HCT116 (cell line): ENCODE measurements around the gene PHOSPHO1.

ENCODE experiments used
- CTCF ChIP-seq, 3 experiments: fragments of 200-600 bp in 1 of 3; sonication (generic) in 1 of 3; IDR thresholded peaks in 2 of 3; conservative IDR thresholded peaks in 1 of 3; 2 replicates each; pipeline ENCODE4 v1.5.1; 2012 to 2017; ENCODE audit warnings: low read depth in 2 of 3, low read length in 2 of 3, antibody characterized with exemption in 1 of 3, borderline replicate concordance in 1 of 3, control low read depth in 1 of 3, mild to moderate bottlenecking in 1 of 3, mixed read lengths in 1 of 3, mixed run types in 1 of 3, moderate library complexity in 1 of 3; ENCODE audit not compliant: insufficient read depth in 1 of 3
- EZH2 ChIP-seq: fragments of 200-600 bp; sonication (generic); IDR thresholded peaks from 2 replicates; pipeline ENCODE4 v1.6.1; 2017; ENCODE audit warnings: antibody characterized with exemption, mixed run types
- EZH2phosphoT487 ChIP-seq: fragments of 200-600 bp; IDR thresholded peaks from 2 replicates; pipeline ENCODE4 v1.6.1; 2018; ENCODE audit warnings: antibody characterized with exemption, borderline replicate concordance
- POLR2A ChIP-seq: IDR thresholded peaks from 2 replicates; pipeline ENCODE4 v1.7.0; 2011; ENCODE audit warnings: borderline replicate concordance; ENCODE audit not compliant: insufficient read depth, insufficient read length; ENCODE audit errors: extremely low read depth
- RAD21 ChIP-seq: IDR thresholded peaks from 2 replicates; pipeline ENCODE4 v1.6.1; 2012; ENCODE audit warnings: low read depth, mild to moderate bottlenecking
- REST ChIP-seq: IDR thresholded peaks from 2 replicates; pipeline ENCODE4 v1.6.1; 2012; ENCODE audit warnings: low read depth
- YY1 ChIP-seq: IDR thresholded peaks from 2 replicates; pipeline ENCODE4 v1.6.1; 2011; ENCODE audit warnings: low read length, low read depth, moderate library complexity, mild to moderate bottlenecking; ENCODE audit not compliant: insufficient replicate concordance; ENCODE audit errors: extremely low read depth
- ZNF274 ChIP-seq: fragments of 200-500 bp; sonication (Bioruptor generic); IDR thresholded peaks from 2 replicates; pipeline ENCODE4 v1.6.1; 2014; ENCODE audit warnings: mild to moderate bottlenecking, low read depth, low read length, inconsistent platforms

GRCh38 chr17:49216482-49216881 lies 14.1 kb downstream of the PHOSPHO1 start:
- TF ChIP-seq RAD21 (no peak), EZH2 (no peak), CTCF (IDR thresholded peaks at IDR 0.05 in 2 of 3, conservative IDR thresholded peaks at IDR 0.05 in 1 of 3; ENCODE audit: borderline replicate concordance in 1 of 3, insufficient read depth in 1 of 3, low read depth in 2 of 3, low read length in 2 of 3) (no peak), POLR2A (no peak), YY1 (no peak), ZNF274 (no peak), EZH2phosphoT487 (no peak), REST (no peak)
